Aorta (tissue), 5 donors: ENCODE results near the gene ZNF396. TPM values are rescaled to one million over a fixed set of nuclear protein-coding genes. Genes with fewer than 3 reads are reported as not detected.

Experiments
- ATAC-seq: fragments of 200-7000 bp; cut with Tn5 transposase; one replicate; pipeline ENCODE4 v1.9.1; 2022; ENCODE audit warnings: moderate library complexity; ENCODE audit not compliant: low FRiP score
- DNase-seq, 2 donors: peaks; one replicate each; pipeline ENCODE4 v3.0.0-alpha.2; 2020
- H3K27ac ChIP-seq, 2 donors: one replicate each; pipeline ENCODE4 v1.5.1; 2013; ENCODE audit warnings: low read length in 2 of 2, mild to moderate bottlenecking in 2 of 2, moderate library complexity in 2 of 2, control low read depth in 1 of 2, inconsistent platforms in 1 of 2, low read depth in 1 of 2
- H3K27me3 ChIP-seq, 2 donors: one replicate each; pipeline ENCODE4 v1.6.1; 2013; ENCODE audit warnings: control low read depth in 1 of 2, low read length in 1 of 2, mild to moderate bottlenecking in 1 of 2, moderate library complexity in 1 of 2; ENCODE audit not compliant: insufficient read depth in 2 of 2, control insufficient read depth in 1 of 2
- H3K36me3 ChIP-seq, 2 donors: one replicate each; pipeline ENCODE4 v1.6.1; 2013; ENCODE audit warnings: control low read depth in 1 of 2, low read length in 1 of 2, mild to moderate bottlenecking in 1 of 2; ENCODE audit not compliant: insufficient read depth in 2 of 2, control insufficient read depth in 1 of 2
- H3K4me1 ChIP-seq, 2 donors: one replicate each; pipeline ENCODE4 v1.6.1; 2013; ENCODE audit warnings: low read length in 2 of 2, control low read depth in 1 of 2, mild to moderate bottlenecking in 1 of 2, moderate library complexity in 1 of 2; ENCODE audit not compliant: insufficient read depth in 2 of 2, control insufficient read depth in 1 of 2
- H3K4me3 ChIP-seq, 2 donors: one replicate each; pipeline ENCODE4 v1.5.1; 2013; ENCODE audit warnings: low read length in 2 of 2, control low read depth in 1 of 2, mild to moderate bottlenecking in 1 of 2
- H3K9me3 ChIP-seq: one replicate; pipeline ENCODE4 v1.6.1; 2013; ENCODE audit warnings: mild to moderate bottlenecking, low read length; ENCODE audit not compliant: control insufficient read depth
- WGBS, 2 donors: extraction: QIAGEN DNeasy Blood & Tissue Kit; methylation state at CpG; one replicate each; pipeline ENCODE4 v1.1.7; 2013; 5-methylcytosine and 5-hydroxymethylcytosine counted together
- intact Hi-C, 2 donors: fragments of 100-400 bp; cut with DNase I; formaldehyde crosslinking; loops; one replicate each; pipeline versions ENCODE4 v1.14.2 to v1.15.0; 2022
- long read RNA-seq, 2 donors: library from polyadenylated mRNA; unstranded; transcript quantifications; one replicate each; pipeline ENCODE4 v2.0.0, GENCODE V29; 2020 to 2021
- polyA plus RNA-seq, 2 donors: library from polyadenylated mRNA; stranded (reverse); fragments of 200-250 nt; gene quantifications; one replicate each; pipeline ENCODE4 v1.2.3, GENCODE V29; 2013
- total RNA-seq, 2 donors: library from RNA; stranded (reverse); fragmentation: NEBNext Ultra II Directional; extraction: Animal tissue kit (Norgen Biotek cat#: 25700); gene quantifications; one replicate each; pipeline ENCODE4 v1.2.1, GENCODE V29; 2021
- donor health status: healthy with polysubstance abuse.
- donor health status: Bipolar disorder and iron deficiency.
- donor health status: DM: no; HTN: no; CAD: no.
- donor health status: DM: no; HTN: no; CAD: no.
- donor health status: DM: yes; HTN: yes; CAD: no.

Gene ZNF396
- total RNA-seq (1 to 10 TPM; 1.9 to 4.4 TPM), polyA plus RNA-seq (1 to 10 TPM; 2.6 to 4.2 TPM)
- long read RNA-seq, donor 1, partial matches to known transcripts: 0 of 5 reads
- long read RNA-seq, donor 1, other reads (novel, unspliced or antisense): 2 of 5 reads
- long read RNA-seq, donor 2, partial matches to known transcripts: 1 of 2 reads
- long read RNA-seq, donor 2, other reads (novel, unspliced or antisense): 1 of 2 reads

GRCh38 chr18:35376742-35377695, at the start of gene ZNF396:
Gene ZNF396, minus strand, starts transcription at chr18:35377337. Its CDS starts 3,045 bp downstream, at chr18:35374292.
- intact Hi-C loops: no loop called here
- WGBS, 2 donors: 2 to 3% methylated on average over 45 to 78 of the region's 78 CpGs
- Histone ChIP-seq H3K27ac (peak within 1 kb of the TSS in 1 of 2 donors; percentile 15), H3K9me3 (no peaks in the 10 kb centered on the region), H3K4me3 (peak within 1 kb of the TSS; percentile 74 to 80), H3K36me3 (peaks cover 0 to 2% of the 10 kb centered on the region in 2 donors), H3K4me1 (peaks cover 0 to 2% of the 10 kb centered on the region in 2 donors), H3K27me3 (no peaks in the 10 kb centered on the region)
- peak; percentile 90 for ATAC-seq
- peak; percentile 93 to 97 for DNase-seq

- H3K27me3 ChIP-seq: no peaks in the 10 kb centered on the region
- 85 to 88% methylated on average over 5 of the region's 5 CpGs for WGBS, 2 donors
Measured at GRCh38 chr18:35426786-35427185, 49.6 kb upstream of the ZNF396 start.

DNA sequence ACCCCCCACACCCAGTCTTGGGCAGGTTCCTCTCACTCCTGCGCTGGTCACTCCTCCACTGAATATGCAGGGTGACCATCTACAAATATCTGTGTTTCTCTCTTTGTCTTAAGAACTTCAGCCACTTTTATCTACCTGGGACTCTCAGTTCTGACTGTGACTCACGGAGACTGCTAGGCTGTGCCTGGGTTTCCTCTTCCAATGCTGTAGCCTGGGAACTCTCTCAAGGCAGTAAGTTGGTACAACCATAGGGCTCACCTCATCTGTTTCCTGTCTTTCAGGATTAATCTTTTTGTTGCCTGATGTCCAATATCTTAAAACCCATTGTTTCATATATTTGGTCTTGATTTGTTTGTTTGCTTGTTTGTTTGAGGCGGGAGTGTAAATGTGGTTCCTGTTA, 47.2 kb upstream of the ZNF396 start:
- DNase-seq: no peak
- H3K4me1 ChIP-seq: no peaks in the 10 kb centered on the region
- no peak overlapping the region for H3K4me3 ChIP-seq
- no peaks in the 10 kb centered on the region for H3K36me3 ChIP-seq
- intact Hi-C loops: no loop called here
- no peaks in the 10 kb centered on the region for H3K9me3 ChIP-seq
- WGBS, 2 donors: 90 to 93% methylated on average over 3 of the region's 3 CpGs
- no peak for ATAC-seq
- H3K27me3 ChIP-seq: no peaks in the 10 kb centered on the region
- H3K27ac ChIP-seq: no peak overlapping the region

More at GRCh38 chr18:35426786-35427185, 49.6 kb upstream of the ZNF396 start:
- no peaks in the 10 kb centered on the region for H3K36me3 ChIP-seq
- no peak overlapping the region for H3K27ac ChIP-seq
- no peaks in the 10 kb centered on the region for H3K4me1 ChIP-seq
- ATAC-seq (no peak), DNase-seq (no peak)
- H3K4me3 ChIP-seq: no peak overlapping the region
- intact Hi-C loops: no loop called here
- no peaks in the 10 kb centered on the region for H3K9me3 ChIP-seq

GRCh38 chr18:35422237-35422636, 45.1 kb upstream of the ZNF396 start:
- no peak overlapping the region for H3K4me3 ChIP-seq
- ATAC-seq (no peak), DNase-seq (no peak)
- intact Hi-C loops: no loop called here
- H3K27me3 ChIP-seq: no peaks in the 10 kb centered on the region
- no peaks in the 10 kb centered on the region for H3K4me1 ChIP-seq
- no peaks in the 10 kb centered on the region for H3K9me3 ChIP-seq
- H3K36me3 ChIP-seq: no peaks in the 10 kb centered on the region
- no peak overlapping the region for H3K27ac ChIP-seq
- WGBS, 2 donors: 61 to 64% methylated on average over 3 of the region's 3 CpGs

GRCh38 chr18:35418610-35419009, 41.5 kb upstream of the ZNF396 start:
- H3K9me3 ChIP-seq: no peaks in the 10 kb centered on the region
- WGBS, 2 donors: 81 to 84% methylated on average over 4 of the region's 4 CpGs
- no peaks in the 10 kb centered on the region for H3K4me1 ChIP-seq
- ATAC-seq (no peak), DNase-seq (no peak)
- no peaks in the 10 kb centered on the region for H3K27me3 ChIP-seq
- no peak overlapping the region for H3K27ac ChIP-seq
- H3K36me3 ChIP-seq: no peaks in the 10 kb centered on the region
- H3K4me3 ChIP-seq: no peak overlapping the region
- intact Hi-C loops: no loop called here

DNA sequence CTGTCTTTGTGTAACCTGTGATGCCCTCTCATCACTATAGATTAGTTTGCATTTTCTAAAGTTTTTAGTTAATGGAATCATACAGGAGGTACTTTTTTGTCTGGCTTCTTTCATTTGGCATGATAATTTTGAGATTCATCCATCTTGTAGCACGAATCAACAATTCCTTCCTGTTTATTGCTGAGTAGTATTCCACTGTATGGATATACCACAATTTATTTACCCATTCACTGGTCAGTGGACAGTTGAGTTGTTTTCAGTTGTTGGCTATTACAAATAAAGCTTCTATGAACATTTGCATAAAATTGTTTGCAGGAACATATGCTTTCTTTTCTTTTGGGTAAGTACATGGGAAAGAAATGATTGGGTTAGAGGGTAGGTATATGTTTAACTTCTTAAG, 40.1 kb upstream of the ZNF396 start:
- Histone ChIP-seq H3K27ac (no peak overlapping the region), H3K9me3 (no peaks in the 10 kb centered on the region), H3K4me1 (no peaks in the 10 kb centered on the region), H3K27me3 (no peaks in the 10 kb centered on the region), H3K36me3 (no peaks in the 10 kb centered on the region), H3K4me3 (no peak overlapping the region)
- 62% methylated on average over 1 of the region's 1 CpG for WGBS, 2 donors
- ATAC-seq (no peak), DNase-seq (no peak)
- intact Hi-C loops: no loop called here

DNA sequence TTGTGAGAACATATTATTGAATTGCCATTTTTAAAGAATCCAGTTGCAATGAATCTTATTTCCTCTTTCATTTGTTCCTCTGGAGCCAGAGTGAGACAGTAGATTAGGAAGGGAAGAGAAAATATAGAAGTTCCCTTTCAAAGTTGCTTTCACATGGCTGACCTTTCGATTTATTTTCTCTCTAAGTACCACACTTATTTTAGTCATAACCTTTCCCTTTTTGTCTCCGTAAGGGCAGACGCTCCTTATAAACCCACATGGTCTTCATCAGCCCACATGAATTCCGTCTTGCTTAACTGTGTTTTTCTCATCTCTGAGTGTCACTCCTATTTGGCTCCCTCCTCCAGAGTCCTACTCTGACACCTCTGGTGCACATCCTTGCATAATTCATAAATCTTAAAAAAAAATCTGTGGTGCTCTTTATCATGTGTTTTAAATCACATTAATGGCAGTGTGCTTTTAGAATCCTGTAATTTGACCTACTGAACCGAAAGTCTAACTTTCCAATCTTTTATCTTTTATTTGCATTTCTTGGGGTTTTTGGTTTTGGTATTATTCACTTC, 38.5 kb upstream of the ZNF396 start:
- DNase-seq (no peak), ATAC-seq (no peak)
- H3K4me3 ChIP-seq: no peak overlapping the region
- no peaks in the 10 kb centered on the region for H3K27me3 ChIP-seq
- intact Hi-C loops: no loop called here
- no peak overlapping the region for H3K27ac ChIP-seq
- H3K9me3 ChIP-seq: no peaks in the 10 kb centered on the region
- no peaks in the 10 kb centered on the region for H3K36me3 ChIP-seq
- WGBS, 2 donors: 41 to 44% methylated on average over 5 of the region's 5 CpGs
- H3K4me1 ChIP-seq: no peaks in the 10 kb centered on the region

GRCh38 chr18:35413163-35413511, 36.0 kb upstream of the ZNF396 start:
- no peak for DNase-seq
- Histone ChIP-seq H3K36me3 (no peaks in the 10 kb centered on the region), H3K27ac (no peak overlapping the region), H3K27me3 (no peaks in the 10 kb centered on the region), H3K4me1 (no peaks in the 10 kb centered on the region), H3K9me3 (no peaks in the 10 kb centered on the region), H3K4me3 (no peak overlapping the region)
- ATAC-seq: no peak
- intact Hi-C loops: no loop called here
- 54 to 62% methylated on average over 2 of the region's 2 CpGs for WGBS, 2 donors
